HL-60 (cell line): Measurements from ENCODE around the gene SOX15.

Experiments
- GABPA ChIP-seq: IDR thresholded peaks from 2 replicates; pipeline ENCODE4 v1.6.1; 2012; ENCODE audit warnings: low read depth
- POLR2AphosphoS5 ChIP-seq: IDR thresholded peaks from 2 replicates; pipeline ENCODE4 v1.6.1; 2012; ENCODE audit warnings: low read depth
- TF ChIP-seq, protein P1 (sequence below): IDR thresholded peaks from one replicate; pipeline ENCODE4 v1.5.1; 2011; ENCODE audit warnings: low read length, control low read depth, inconsistent platforms; ENCODE audit not compliant: insufficient read depth
- TF ChIP-seq, protein P2 (sequence below): IDR thresholded peaks from 2 replicates; pipeline ENCODE4 v1.6.1; 2012; ENCODE audit warnings: low read depth; ENCODE audit not compliant: insufficient replicate concordance

- TF ChIP-seq POLR2AphosphoS5, result no peak
- TF ChIP-seq, protein P1, sequence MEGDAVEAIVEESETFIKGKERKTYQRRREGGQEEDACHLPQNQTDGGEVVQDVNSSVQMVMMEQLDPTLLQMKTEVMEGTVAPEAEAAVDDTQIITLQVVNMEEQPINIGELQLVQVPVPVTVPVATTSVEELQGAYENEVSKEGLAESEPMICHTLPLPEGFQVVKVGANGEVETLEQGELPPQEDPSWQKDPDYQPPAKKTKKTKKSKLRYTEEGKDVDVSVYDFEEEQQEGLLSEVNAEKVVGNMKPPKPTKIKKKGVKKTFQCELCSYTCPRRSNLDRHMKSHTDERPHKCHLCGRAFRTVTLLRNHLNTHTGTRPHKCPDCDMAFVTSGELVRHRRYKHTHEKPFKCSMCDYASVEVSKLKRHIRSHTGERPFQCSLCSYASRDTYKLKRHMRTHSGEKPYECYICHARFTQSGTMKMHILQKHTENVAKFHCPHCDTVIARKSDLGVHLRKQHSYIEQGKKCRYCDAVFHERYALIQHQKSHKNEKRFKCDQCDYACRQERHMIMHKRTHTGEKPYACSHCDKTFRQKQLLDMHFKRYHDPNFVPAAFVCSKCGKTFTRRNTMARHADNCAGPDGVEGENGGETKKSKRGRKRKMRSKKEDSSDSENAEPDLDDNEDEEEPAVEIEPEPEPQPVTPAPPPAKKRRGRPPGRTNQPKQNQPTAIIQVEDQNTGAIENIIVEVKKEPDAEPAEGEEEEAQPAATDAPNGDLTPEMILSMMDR, result no peak
- TF ChIP-seq GABPA, result no peak
- TF ChIP-seq, protein P2, sequence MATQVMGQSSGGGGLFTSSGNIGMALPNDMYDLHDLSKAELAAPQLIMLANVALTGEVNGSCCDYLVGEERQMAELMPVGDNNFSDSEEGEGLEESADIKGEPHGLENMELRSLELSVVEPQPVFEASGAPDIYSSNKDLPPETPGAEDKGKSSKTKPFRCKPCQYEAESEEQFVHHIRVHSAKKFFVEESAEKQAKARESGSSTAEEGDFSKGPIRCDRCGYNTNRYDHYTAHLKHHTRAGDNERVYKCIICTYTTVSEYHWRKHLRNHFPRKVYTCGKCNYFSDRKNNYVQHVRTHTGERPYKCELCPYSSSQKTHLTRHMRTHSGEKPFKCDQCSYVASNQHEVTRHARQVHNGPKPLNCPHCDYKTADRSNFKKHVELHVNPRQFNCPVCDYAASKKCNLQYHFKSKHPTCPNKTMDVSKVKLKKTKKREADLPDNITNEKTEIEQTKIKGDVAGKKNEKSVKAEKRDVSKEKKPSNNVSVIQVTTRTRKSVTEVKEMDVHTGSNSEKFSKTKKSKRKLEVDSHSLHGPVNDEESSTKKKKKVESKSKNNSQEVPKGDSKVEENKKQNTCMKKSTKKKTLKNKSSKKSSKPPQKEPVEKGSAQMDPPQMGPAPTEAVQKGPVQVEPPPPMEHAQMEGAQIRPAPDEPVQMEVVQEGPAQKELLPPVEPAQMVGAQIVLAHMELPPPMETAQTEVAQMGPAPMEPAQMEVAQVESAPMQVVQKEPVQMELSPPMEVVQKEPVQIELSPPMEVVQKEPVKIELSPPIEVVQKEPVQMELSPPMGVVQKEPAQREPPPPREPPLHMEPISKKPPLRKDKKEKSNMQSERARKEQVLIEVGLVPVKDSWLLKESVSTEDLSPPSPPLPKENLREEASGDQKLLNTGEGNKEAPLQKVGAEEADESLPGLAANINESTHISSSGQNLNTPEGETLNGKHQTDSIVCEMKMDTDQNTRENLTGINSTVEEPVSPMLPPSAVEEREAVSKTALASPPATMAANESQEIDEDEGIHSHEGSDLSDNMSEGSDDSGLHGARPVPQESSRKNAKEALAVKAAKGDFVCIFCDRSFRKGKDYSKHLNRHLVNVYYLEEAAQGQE, result no peak
Observed at GRCh38 chr17:7620835-7621234, 30.9 kb upstream of the SOX15 start.
